Stimulated activated CD4-positive, alpha-beta T cell treated with anti-CD3 and anti-CD28 coated beads, Interleukin-4, amount 100 ng/mL, for 24 hours (primary cell): ENCODE measurements around the gene FCHO1.

Source experiments
- DNase-seq: peaks from one replicate; pipeline ENCODE4 v3.0.0-alpha.2; 2020

The FCHO1 gene

GRCh38 chr19:17751103-17751911 is at the start of gene FCHO1:
Gene FCHO1, plus strand, starts transcription at chr19:17751477. Its CDS starts 3,688 bp downstream, at chr19:17755165.
- peak; percentile 85 for DNase-seq

GRCh38 chr19:17703824-17704463 is 47.3 kb upstream of the FCHO1 start:
- DNase-seq: peak; percentile 78

DNA sequence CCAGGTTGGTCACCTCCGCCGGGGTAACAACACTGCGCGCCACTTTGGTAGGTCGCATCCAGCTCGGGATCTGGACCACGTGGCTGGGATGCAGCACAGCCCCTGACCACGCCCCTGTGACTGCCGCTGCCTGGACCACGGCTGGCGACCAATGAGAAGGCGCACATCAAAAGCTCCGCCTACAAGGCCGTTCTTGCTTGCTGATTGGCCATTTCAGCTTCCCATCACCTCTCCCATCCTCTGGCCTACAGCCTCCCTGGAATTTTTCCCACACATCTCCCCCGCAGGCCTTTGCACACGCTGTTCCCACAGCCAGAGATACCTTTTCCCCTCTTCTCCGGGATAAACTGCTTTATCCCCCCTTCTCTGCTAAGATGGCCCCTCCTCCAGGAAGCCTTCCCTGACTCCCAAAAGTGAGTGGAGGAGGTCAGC is 44.5 kb upstream of the FCHO1 start:
- DNase-seq: no peak

- DNase-seq: no peak
Observed at GRCh38 chr19:17711851-17712250, 39.4 kb upstream of the FCHO1 start.

- DNase-seq: no peak
Observed at GRCh38 chr19:17716309-17716929, 34.9 kb upstream of the FCHO1 start.

GRCh38 chr19:17718550-17718946 is 32.7 kb upstream of the FCHO1 start:
- no peak for DNase-seq

GRCh38 chr19:17718947-17719711 is 32.1 kb upstream of the FCHO1 start, which contains the start of gene MAP1S:
Gene MAP1S, plus strand, starts transcription at chr19:17719480. Its CDS starts 23 bp downstream, at chr19:17719503.
- DNase-seq: peak; percentile 71

DNA sequence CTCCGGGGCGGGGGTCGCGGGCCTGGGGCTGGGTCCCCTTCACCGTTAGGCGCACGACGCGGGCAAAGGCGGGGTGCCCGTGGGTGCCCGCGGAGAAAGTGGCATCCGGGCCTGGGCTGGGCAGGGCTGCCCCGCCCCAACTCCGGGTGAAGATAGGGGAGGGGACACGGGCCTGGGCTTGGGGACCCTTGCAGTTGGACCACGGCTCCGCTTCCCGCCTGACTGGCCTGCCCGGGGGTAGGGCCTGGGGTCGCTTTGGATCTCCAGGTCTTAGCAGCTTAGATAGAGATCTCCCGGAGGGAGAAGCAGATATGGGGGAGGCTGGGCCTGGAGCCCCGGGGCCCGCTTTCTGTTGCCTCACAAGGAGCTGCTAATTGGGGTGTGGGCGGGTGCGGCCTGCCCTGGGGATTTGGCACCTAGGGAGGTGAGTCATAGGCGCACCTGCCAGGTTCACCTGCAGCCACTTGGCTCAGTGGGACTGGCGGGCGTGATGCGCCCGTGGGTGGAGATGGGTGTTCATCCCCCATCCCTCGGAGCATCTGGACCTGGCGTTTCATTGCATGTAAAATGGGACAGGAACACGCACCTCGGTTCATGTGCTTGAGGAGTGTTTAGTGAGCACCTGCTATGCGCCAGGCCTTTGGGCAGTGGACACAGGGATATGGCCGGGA is 31.4 kb upstream of the FCHO1 start:
- peak; percentile 49 for DNase-seq

GRCh38 chr19:17720440-17720839 is 30.8 kb upstream of the FCHO1 start:
- no peak for DNase-seq

GRCh38 chr19:17721111-17721628 is 30.1 kb upstream of the FCHO1 start:
- DNase-seq: no peak

DNA sequence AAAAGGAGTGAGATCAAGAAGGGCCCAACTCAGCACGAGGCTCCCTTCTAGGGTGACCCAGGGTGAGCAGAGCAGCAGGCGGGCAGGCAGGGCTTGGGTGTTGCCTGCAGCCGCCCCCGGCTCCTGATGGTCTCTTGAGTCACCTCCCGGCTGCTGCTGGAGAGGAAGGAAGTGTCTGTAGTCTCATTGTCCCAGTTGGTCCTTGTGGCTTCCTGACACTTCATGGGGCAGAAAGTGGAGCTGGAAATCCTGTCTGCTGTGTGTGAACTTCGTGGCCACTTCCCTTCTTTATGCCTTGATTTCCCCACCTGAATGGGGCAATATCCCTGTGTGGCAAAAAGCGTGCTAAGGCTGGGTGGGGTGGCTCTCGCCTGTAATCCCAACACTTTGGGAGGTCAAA is 29.5 kb upstream of the FCHO1 start:
- DNase-seq: no peak

DNA sequence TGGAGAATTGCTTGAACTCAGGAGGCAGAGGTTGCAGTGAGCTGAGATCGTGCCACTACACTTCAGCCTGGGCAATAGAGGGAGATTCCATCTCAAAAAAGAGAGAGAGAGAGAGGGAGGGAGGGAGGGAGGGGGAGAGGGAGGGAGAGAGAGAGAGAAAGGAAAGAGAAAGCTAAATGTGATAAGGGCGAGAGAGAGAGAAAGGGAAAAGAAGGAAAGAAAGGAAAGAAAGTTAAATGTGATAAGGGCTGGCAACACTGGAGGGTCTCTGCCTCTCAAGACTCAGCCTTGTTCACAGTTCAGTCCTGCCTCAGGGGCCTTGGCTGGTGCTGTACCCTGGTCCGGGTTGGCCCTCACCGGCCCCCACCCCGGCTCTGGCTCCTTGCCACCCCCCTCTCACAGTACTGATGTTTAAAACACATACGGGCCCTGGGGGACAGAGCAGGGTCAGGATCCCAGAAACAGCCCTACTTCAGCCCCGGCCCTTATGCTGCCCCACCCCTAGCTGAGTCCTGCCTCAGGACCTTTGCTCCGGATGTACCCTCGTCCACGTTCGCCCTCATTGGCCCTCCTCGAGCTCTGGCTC is 28.5 kb upstream of the FCHO1 start:
- DNase-seq: no peak

DNA sequence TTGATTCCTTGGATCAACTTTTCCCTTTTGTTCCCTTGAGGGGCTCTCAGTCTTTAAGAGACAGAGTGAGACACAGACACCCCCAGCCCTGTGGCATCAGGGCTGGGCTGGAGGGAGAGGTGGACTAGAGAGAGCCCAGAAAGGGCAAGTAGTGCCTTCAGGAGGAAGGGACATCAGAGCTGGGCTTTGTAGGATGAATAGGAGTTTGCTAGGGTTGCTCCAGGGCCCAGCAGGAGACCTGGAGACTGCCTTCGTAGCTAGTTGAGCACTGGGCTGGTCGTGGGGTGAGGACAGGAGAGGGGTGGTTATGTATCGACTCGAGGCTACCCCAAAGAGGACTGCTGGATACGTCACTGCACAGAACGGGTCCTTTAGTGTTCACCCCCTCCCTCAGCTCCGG is 26.6 kb upstream of the FCHO1 start:
- no peak for DNase-seq

DNA sequence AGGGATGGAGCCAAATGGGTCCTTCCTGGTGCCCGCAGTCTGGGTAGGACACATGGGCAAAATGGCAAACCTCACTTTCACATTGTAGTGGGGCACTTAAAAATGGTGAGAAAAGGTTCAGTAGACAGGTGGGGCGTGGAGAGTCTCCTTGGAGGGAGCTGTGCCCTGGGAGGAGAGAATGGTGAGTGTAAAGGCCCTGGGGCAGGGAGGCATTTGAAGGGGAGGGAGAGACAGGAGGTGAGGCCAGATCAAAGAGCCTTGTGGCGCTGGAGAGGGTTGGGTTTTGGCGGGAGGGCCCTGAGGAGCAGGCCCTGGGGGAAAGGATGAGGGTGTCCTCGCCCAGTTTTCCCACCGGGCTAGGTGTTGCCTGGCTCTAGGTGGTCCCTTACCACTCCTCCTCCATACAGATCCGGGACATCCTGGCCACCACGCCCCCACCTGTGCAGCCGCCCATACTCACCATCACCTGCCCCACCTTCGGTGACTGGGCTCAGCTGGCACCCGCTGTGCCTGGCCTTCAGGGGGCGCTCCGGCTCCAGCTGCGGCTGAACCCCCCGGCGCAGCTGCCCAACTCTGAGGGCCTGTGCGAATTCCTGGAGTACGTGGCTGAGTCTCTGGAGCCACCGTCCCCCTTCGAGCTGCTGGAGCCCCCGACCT is 25.7 kb upstream of the FCHO1 start:
- no peak for DNase-seq

DNA sequence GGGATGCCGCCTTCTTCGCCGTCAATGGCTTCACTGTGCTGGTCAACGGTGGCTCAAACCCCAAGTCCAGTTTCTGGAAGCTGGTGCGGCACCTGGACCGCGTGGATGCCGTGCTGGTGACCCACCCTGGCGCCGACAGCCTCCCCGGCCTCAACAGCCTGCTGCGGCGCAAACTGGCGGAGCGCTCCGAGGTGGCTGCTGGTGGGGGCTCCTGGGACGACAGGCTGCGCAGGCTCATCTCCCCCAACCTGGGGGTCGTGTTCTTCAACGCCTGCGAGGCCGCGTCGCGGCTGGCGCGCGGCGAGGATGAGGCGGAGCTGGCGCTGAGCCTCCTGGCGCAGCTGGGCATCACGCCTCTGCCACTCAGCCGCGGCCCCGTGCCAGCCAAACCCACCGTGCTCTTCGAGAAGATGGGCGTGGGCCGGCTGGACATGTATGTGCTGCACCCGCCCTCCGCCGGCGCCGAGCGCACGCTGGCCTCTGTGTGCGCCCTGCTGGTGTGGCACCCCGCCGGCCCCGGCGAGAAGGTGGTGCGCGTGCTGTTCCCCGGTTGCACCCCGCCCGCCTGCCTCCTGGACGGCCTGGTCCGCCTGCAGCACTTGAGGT is 25.0 kb upstream of the FCHO1 start:
- DNase-seq: no peak

DNA sequence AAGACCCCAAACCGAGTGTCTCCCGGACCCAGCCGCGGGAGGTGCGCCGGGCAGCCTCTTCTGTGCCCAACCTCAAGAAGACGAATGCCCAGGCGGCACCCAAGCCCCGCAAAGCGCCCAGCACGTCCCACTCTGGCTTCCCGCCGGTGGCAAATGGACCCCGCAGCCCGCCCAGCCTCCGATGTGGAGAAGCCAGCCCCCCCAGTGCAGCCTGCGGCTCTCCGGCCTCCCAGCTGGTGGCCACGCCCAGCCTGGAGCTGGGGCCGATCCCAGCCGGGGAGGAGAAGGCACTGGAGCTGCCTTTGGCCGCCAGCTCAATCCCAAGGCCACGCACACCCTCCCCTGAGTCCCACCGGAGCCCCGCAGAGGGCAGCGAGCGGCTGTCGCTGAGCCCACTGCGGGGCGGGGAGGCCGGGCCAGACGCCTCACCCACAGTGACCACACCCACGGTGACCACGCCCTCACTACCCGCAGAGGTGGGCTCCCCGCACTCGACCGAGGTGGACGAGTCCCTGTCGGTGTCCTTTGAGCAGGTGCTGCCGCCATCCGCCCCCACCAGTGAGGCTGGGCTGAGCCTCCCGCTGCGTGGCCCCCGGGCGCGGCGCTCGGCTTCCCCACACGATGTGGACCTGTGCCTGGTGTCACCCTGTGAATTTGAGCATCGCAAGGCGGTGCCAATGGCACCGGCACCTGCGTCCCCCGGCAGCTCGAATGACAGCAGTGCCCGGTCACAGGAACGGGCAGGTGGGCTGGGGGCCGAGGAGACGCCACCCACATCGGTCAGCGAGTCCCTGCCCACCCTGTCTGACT is 24.1 kb upstream of the FCHO1 start:
- DNase-seq: no peak

GRCh38 chr19:17727843-17728242 is 23.4 kb upstream of the FCHO1 start:
- DNase-seq: no peak

GRCh38 chr19:17733127-17733526 is 18.1 kb upstream of the FCHO1 start:
- DNase-seq: no peak

DNA sequence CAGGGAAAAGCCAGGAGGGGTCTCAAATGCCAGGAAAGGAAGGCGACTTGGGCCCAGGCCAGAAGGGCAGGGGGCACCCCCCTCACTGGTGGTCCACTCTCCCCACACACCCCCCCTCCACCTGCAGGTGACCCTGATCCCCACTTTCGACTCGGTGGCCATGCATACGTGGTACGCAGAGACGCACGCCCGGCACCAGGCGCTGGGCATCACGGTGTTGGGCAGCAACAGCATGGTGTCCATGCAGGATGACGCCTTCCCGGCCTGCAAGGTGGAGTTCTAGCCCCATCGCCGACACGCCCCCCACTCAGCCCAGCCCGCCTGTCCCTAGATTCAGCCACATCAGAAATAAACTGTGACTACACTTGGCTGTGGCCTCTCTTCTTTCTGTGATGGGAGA is 17.1 kb upstream of the FCHO1 start:
- DNase-seq: no peak

GRCh38 chr19:17735410-17735809 is 15.9 kb upstream of the FCHO1 start:
- no peak for DNase-seq
